Gastrocnemius medialis (tissue), 4 donors: ENCODE measurements around the gene TMCC2.

Experiments
- POLR2A ChIP-seq, 2 donors: fragments of 450-650 bp; IDR thresholded peaks; one replicate each; pipeline ENCODE4 v1.6.1; 2017; ENCODE audit warnings: antibody characterized with exemption in 2 of 2, mild to moderate bottlenecking in 2 of 2, moderate library complexity in 2 of 2
- TF ChIP-seq, protein P1 (sequence below), 5 experiments: fragments of 450-650 bp in 3 of 5; fragments of 200-600 bp in 2 of 5; sonication (generic) in 2 of 5; IDR thresholded peaks in 4 of 5; conservative IDR thresholded peaks in 1 of 5; 1 replicate in 4 of 5; 2 replicates in 1 of 5; pipeline ENCODE4 v1.5.1; 2016 to 2019; ENCODE audit warnings: antibody characterized with exemption in 5 of 5, mild to moderate bottlenecking in 3 of 5, moderate library complexity in 3 of 5

- TF ChIP-seq, protein P1, sequence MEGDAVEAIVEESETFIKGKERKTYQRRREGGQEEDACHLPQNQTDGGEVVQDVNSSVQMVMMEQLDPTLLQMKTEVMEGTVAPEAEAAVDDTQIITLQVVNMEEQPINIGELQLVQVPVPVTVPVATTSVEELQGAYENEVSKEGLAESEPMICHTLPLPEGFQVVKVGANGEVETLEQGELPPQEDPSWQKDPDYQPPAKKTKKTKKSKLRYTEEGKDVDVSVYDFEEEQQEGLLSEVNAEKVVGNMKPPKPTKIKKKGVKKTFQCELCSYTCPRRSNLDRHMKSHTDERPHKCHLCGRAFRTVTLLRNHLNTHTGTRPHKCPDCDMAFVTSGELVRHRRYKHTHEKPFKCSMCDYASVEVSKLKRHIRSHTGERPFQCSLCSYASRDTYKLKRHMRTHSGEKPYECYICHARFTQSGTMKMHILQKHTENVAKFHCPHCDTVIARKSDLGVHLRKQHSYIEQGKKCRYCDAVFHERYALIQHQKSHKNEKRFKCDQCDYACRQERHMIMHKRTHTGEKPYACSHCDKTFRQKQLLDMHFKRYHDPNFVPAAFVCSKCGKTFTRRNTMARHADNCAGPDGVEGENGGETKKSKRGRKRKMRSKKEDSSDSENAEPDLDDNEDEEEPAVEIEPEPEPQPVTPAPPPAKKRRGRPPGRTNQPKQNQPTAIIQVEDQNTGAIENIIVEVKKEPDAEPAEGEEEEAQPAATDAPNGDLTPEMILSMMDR (IDR thresholded peaks at IDR 0.05 in 4 of 5, conservative IDR thresholded peaks at IDR 0.05 in 1 of 5) = no peak
- no peak for TF ChIP-seq POLR2A (IDR thresholded peaks at IDR 0.05)
Measured at GRCh38 chr1:205271745-205272144, 44.0 kb downstream of the TMCC2 start.
